Measurements from ENCODE around the gene TMEM35A. TPM values are rescaled to one million over a fixed set of nuclear protein-coding genes. Genes with fewer than 3 reads are reported as not detected.
A peak's percentile ranks its signal among the peaks of the same experiment; 100 is the strongest.
"Not testable (repeated sequence)": the region's sequence is repeated elsewhere in the genome, so short reads cannot be mapped to it uniquely, and the experiment has no call there.

The TMEM35A gene, protein sequence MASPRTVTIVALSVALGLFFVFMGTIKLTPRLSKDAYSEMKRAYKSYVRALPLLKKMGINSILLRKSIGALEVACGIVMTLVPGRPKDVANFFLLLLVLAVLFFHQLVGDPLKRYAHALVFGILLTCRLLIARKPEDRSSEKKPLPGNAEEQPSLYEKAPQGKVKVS
- total RNA-seq (ENCODE audit: low replicate concordance) = 2.5 and 14.4 TPM in 2 replicates

DNA sequence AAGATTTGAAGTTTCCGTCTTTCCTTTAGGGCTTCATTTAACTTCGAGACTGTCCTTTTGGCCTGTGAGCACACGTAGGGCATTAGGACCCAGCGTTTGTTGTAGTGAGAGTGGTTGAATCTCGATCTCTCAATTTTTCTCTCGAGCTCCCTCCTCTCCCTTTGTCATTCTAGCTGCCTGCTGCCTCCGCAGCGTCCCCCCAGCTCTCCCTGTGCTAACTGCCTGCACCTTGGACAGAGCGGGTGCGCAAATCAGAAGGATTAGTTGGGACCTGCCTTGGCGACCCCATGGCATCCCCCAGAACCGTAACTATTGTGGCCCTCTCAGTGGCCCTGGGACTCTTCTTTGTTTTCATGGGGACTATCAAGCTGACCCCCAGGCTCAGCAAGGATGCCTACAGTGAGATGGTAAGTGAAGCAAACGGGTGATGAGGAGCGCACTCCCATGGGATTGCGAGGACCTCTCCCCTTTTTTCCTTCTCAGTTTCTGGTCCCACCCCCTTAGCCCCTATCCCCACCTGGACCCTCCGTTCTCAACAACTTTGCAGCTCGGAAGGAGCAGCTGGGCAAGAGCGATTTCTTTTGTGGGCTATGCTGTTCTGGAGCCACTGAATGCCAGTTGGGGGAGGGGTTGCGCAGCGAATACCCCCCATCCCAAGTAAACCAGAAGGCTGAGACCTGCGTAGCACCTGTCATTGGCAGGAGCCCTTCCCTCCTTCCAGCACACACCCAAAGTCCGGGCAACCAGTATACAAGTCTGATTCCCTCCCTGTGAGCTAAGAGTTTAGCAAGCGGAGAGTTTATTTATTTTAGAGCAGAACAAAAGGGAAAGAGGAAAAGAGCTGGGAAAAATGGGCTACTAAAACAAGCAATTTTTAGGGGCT, at the start of gene TMEM35A:
TMEM35A (plus strand) TSS at position 164 of the 883 bp plus-strand sequence; CDS start at position 288, 124 bp downstream.
- TF ChIP-seq, protein P1, sequence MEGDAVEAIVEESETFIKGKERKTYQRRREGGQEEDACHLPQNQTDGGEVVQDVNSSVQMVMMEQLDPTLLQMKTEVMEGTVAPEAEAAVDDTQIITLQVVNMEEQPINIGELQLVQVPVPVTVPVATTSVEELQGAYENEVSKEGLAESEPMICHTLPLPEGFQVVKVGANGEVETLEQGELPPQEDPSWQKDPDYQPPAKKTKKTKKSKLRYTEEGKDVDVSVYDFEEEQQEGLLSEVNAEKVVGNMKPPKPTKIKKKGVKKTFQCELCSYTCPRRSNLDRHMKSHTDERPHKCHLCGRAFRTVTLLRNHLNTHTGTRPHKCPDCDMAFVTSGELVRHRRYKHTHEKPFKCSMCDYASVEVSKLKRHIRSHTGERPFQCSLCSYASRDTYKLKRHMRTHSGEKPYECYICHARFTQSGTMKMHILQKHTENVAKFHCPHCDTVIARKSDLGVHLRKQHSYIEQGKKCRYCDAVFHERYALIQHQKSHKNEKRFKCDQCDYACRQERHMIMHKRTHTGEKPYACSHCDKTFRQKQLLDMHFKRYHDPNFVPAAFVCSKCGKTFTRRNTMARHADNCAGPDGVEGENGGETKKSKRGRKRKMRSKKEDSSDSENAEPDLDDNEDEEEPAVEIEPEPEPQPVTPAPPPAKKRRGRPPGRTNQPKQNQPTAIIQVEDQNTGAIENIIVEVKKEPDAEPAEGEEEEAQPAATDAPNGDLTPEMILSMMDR (IDR thresholded peaks at IDR 0.05; ENCODE audit: insufficient read depth, low read length) = no peak
- H3K4me3 ChIP-seq (ENCODE audit: low read depth, low read length) = peak within 1 kb of the TSS; percentile 67
- DNase-seq (ENCODE audit: low read depth) = peak; percentile 44

DNA sequence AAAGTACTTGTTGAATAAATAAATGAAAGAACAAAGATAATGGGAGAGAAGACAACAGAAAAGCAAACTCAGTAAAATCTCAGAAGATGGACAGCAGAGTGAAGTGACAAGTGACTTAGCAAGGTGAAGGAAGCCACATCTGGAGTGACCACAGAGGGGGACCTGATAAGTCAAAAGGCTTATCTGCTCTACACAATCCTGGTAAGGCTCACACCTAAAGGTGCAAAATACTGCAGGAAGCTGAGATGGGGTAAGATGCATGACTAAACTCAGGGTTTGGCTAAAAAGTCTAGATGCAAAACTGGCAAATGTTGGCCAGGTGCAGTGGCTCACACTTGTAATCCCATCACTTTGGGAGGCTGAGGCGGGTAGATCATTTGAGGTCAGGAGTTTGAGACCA, 49.0 kb upstream of the TMEM35A start:
- TF ChIP-seq, protein P1 (IDR thresholded peaks at IDR 0.05; ENCODE audit: insufficient read depth, low read length) = no peak
- no peak for DNase-seq (ENCODE audit: low read depth)

DNA sequence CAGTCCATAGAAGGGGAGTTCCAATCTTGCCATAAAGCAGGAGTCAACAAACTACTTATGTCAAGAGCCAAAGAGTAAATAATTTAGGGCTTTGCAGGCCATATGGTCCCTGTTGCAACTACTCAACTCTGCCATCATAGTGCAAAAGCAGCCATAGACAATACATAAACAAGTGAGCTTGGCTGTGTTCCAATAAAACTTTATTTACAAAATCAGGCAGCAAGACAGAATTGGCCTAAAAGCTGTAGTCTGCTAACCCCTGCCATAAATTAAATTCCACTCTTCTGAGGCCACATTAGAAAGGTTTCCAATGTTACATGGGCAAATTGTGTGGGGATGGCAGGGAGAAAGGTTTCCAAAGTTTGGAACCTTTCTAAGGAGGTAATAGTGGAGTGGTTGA, 41.4 kb upstream of the TMEM35A start:
- TF ChIP-seq, protein P1 (IDR thresholded peaks at IDR 0.05; ENCODE audit: insufficient read depth, low read length) = no peak
- no peak overlapping the region for H3K4me3 ChIP-seq (ENCODE audit: low read depth, low read length)
- DNase-seq (ENCODE audit: low read depth) = no peak

More for the DNA sequence above, 49.0 kb upstream of the TMEM35A start:
- H3K4me3 ChIP-seq (ENCODE audit: low read depth, low read length) = no peak overlapping the region

DNA sequence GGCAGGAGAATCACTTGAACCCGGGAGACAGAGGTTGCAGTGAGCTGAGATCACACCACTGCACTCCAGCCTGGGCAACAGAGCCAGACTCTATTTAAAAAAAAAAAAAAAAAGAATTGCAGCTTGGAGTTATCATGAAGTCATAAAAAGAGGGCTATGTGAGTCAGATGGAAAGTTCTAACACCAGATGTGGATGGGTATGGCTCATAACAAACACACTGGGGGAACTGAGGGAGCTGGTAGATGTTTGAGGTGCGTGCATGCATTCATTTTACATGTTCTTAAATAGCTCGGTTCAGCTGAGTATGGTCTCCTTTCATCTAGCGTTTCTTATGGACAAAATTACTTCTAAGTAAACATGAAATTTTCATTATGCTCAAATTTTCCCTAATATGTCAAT, 38.5 kb upstream of the TMEM35A start:
- no peak for DNase-seq (ENCODE audit: low read depth)
- TF ChIP-seq, protein P1 (IDR thresholded peaks at IDR 0.05; ENCODE audit: insufficient read depth, low read length) = no peak
- no peak overlapping the region for H3K4me3 ChIP-seq (ENCODE audit: low read depth, low read length)

DNA sequence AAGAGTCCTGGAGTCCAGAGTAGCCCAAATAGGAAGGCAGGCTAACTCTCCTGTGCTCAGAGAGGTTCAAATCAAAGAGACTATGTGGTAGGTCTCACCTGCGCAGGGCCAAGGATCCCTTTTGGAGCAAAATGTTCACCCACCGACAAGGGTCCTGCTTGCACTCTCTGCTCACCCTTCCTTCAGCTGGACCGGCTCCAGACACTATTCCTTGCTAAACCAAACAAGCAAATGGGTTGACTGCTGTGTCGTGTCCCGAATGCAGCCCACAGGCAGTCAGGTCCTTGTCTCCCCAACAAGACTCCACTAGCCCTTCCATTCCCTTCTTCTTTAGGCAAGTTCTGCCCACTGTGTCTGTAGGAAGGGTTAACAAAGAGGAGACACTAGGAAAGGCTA, 27.5 kb upstream of the TMEM35A start:
- TF ChIP-seq, protein P1 (IDR thresholded peaks at IDR 0.05; ENCODE audit: insufficient read depth, low read length) = no peak
- peak overlapping the region; percentile 71 for H3K4me3 ChIP-seq (ENCODE audit: low read depth, low read length)
- DNase-seq (ENCODE audit: low read depth) = no peak

DNA sequence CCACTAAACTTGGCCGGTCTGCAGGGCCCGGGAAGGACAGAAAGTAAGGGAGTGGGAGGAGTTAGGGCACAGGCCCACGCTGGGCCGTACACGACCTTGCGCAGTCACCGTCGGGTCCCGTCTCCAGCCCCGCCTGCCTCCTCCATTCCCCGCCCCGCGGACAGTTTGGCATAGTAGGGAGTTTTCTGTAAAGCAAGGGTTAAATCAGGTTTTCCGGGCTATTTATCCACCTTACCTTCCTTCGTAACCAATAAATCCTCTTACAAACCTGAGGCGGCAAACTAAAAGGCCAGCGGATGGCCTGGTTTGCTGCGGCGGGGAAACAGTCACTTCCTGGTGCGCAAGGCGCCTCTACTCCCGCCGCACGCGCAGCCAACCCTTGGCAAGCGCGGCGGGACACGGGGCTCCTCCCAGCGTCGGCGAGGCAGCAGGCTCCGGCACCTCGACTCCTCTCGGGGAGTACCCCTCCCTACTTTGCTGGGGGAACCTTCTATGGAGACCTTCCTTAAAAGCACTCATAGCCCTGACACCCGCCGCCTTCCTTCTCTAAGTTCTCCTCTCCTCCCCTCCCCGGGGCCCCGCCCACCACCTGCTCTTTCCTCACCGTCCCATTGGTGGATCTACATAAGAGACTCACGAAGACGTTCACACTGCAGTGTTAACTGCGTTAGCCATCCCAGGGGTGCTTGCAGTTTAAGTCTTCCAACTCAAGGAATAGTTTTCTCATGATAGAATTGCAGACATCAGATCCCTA, 27.0 kb upstream of the TMEM35A start, which contains the start of gene TRMT2B:
TRMT2B (minus strand) TSS at position 563 of the 754 bp plus-strand sequence. CDS start 9,822 bp downstream, outside the sequence.
- peak within 1 kb of the TSS; percentile 71 for H3K4me3 ChIP-seq (ENCODE audit: low read depth, low read length)
- TF ChIP-seq, protein P1 (IDR thresholded peaks at IDR 0.05; ENCODE audit: insufficient read depth, low read length) = no peak
- peak; percentile 76 for DNase-seq (ENCODE audit: low read depth)

DNA sequence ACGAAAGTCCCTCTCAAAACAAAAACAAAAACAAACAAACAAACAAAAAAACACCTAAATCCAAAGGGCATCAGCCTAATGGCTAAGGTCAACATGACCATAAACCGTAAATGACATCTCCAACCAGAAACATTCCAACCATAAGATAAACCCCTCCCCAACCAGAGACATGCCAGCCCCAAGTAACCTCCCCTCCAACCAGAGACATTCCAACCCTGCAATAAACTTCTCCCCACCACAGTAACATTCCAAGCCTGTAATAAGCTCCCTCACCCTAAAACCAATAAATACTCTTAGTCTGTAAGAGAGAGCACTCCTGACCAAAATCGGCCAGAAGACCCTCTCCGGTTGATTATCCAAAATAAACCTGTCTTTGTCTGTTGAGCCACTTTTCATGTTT, 22.1 kb upstream of the TMEM35A start:
- not testable (repeated sequence) for DNase-seq (ENCODE audit: low read depth); H3K4me3 ChIP-seq (ENCODE audit: low read depth, low read length)

Measured in fibroblast of the aortic adventitia (primary cell).